ENCODE measurements around the gene IGFBP1. TPM values are rescaled to one million over a fixed set of nuclear protein-coding genes. Genes with fewer than 3 reads are reported as not detected.
"Not testable (repeated sequence)": the region's sequence is repeated elsewhere in the genome, so short reads cannot be mapped to it uniquely, and the experiment has no call there.

IGFBP1 gene
- polyA plus RNA-seq, 2 of the 4 experiments (the other 2 are of a cell fraction), result 4.4 to 8.4 TPM

- ATAC-seq (no peak), FAIRE-seq (no peak), DNase-seq (ENCODE audit: low read depth in 1 of 2, low spot score in 1 of 2) (no peak)
- no peak overlapping the region for H3K27ac ChIP-seq
- CTCF ChIA-PET, result interaction anchor here (1.1 to 6.9 kb wide), 2 partner anchors 16 to 410 kb away, joined by 3 to 54 read pairs; partner anchors contain the start of gene IGFBP3
- H3K4me3 ChIP-seq, result no peak overlapping the region
- POLR2A ChIA-PET, result no interaction called here
- H3K9me3 ChIP-seq, result no peaks in the 10 kb centered on the region
- H3K4me1 ChIP-seq, result no peaks in the 10 kb centered on the region
- H3K4me2 ChIP-seq, result no peak overlapping the region
- TF ChIP-seq BHLHE40 (IDR thresholded peaks at IDR 0.05; ENCODE audit: low read depth, low read length) (no peak), CBX2 (IDR thresholded peaks at IDR 0.05; ENCODE audit: borderline replicate concordance, low read depth) (no peak), JUNB (IDR thresholded peaks at IDR 0.05) (no peak), JUN (IDR thresholded peaks at IDR 0.05) (no peak), MAX (IDR thresholded peaks at IDR 0.05) (no peak), ELK1 (IDR thresholded peaks at IDR 0.05; ENCODE audit: low read depth, low read length) (no peak), HOXB5 (CRISPR knock-in tag; IDR thresholded peaks at IDR 0.05) (no peak), REST (IDR thresholded peaks at IDR 0.05) (no peak), SMC3 (IDR thresholded peaks at IDR 0.05) (no peak), EHF (CRISPR knock-in tag; IDR thresholded peaks at IDR 0.05) (no peak), RAD21 (conservative IDR thresholded peaks at IDR 0.05 in 1 of 2, IDR thresholded peaks at IDR 0.05 in 1 of 2) (no peak), HMGXB4 (CRISPR knock-in tag; IDR thresholded peaks at IDR 0.05; ENCODE audit: borderline replicate concordance) (no peak), MYC (IDR thresholded peaks at IDR 0.05; ENCODE audit: borderline replicate concordance, low read length) (no peak), ZSCAN20 (CRISPR knock-in tag; IDR thresholded peaks at IDR 0.05) (no peak), RFX5 (IDR thresholded peaks at IDR 0.05) (no peak), EHMT2 (IDR thresholded peaks at IDR 0.05; ENCODE audit: low read depth) (no peak)
- 84% methylated on average over 11 of the region's 11 CpGs for WGBS (ENCODE audit: missing lambda C conversion rate)
Measured at GRCh38 chr7:45939574-45939973, 51.3 kb downstream of the IGFBP1 start.

GRCh38 chr7:45940237-45940781, 52.0 kb downstream of the IGFBP1 start:
- TF ChIP-seq MAFK (IDR thresholded peaks at IDR 0.05; ENCODE audit: partially characterized antibody), result peak; percentile 54
- CTCF ChIA-PET, result interaction anchor here (1.1 to 6.9 kb wide), 2 partner anchors 17 to 409 kb away, joined by 3 to 54 read pairs; partner anchors contain the start of gene IGFBP3
- H3K27ac ChIP-seq; ATAC-seq; H3K9me3 ChIP-seq; H3K4me1 ChIP-seq; H3K4me3 ChIP-seq; FAIRE-seq; POLR2A ChIA-PET; H3K4me2 ChIP-seq; DNase-seq (ENCODE audit: low read depth in 1 of 2, low spot score in 1 of 2): not testable (repeated sequence)
- WGBS (ENCODE audit: missing lambda C conversion rate), result 90% methylated on average over 14 of the region's 14 CpGs
